Activated effector memory CD4-positive, alpha-beta T cell treated with Interleukin-2 at 50 U/mL for 16 hours (primary cell): ENCODE results near the gene C10orf90.

Source experiments
- DNase-seq: peaks from one replicate; pipeline ENCODE4 v3.0.0-alpha.2; 2020

Gene C10orf90

DNA sequence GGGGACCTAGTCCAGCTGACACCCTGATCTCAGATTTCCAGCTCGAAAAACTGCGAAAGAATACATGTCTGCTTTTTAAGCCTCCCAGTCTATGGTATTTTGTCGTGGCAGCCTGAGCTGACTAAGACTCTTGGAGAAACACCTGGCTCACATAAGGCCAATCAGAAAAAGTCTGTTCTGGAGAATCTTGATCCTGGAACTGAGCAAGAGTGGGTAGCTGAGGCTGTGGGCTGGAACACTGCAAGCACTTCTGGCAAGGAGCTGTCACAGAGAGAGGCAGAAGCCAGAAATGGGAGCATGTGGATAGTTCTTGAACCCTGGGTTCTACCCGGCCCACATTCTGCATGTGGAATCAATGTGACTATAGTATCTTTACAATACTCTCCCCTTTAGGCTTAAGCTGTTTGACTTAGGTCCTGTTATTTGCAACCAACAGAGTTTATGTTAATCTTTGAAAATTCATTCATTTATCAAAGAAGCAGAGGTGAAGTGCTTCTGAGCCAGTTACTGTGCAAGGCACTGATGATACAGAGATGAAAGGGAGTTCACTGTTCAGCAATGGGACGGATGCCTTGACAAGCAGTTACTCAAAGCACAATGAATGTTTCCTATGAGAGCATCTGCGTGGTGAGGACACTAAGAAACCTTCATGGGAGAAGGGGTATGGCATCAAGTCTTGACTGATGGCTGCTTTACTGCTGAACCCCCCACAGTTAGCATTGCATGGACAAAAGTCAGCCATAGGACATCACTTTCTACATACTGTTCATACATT, 4.4 kb upstream of the C10orf90 start:
- no peak for DNase-seq

DNA sequence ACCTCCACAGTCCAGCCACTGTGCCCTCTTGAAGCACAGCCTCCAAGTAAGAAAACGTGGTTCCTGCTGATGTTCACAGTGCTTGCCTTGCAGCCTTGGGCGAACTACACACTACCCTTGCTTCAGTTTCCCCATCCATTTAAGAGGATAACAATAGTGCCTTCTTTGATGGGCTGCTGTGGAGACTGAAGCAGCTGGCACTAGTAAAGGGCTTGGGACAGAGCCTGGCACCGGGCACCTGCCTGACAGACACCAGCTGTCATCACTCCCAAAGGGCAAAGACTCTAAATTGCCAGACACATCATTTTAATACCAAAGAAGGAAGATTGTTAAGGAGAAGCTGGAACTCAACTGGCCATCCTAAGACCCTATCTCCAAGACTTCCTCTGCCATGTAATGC, 3.1 kb upstream of the C10orf90 start:
- DNase-seq, result no peak

DNA sequence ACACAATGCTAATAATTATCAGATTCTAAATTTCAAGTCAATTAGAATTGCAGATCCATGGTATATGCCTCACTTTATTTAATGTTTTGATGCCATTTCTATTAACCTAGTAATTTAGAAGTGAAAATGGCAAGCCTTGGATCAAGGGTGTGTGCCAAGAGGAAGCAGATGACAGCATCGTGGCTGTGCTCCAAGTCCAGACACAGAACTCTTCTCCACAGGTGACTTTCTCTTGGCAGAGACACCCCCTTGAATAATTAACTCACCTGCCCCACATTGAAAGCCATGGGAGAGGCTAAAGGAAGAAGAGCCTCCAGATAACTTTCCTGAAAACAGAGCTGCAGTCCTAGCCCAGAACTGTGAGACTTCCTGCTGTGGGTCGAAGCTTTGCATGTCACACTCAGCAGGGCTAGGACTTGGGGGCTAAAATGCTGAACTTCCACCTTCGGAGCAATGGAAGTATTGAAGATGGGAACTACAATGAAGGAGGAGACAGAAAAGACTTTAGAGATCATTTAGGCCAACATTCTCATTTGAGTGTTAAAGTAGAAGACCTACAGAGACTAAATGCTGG, 996 bp upstream of the C10orf90 start:
- no peak for DNase-seq

DNA sequence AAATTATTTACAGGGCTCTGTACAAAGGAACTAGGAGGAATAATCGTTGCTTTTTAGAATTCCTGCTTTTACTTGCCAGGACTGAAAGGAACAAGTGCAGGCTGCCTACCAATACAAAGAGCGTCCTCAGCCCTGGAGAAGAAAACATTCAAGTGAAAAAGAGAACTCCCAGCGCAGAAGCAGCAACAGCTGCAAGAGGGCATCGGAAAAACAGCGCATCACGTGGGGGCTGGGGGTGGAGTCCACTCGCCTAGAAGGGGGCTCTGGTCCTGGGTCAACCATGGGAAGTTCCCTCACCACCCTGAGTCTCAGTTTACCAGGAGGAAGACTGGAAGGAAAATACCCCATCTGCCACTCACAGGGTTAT, 385 bp upstream of the C10orf90 start:
- no peak for DNase-seq

DNA sequence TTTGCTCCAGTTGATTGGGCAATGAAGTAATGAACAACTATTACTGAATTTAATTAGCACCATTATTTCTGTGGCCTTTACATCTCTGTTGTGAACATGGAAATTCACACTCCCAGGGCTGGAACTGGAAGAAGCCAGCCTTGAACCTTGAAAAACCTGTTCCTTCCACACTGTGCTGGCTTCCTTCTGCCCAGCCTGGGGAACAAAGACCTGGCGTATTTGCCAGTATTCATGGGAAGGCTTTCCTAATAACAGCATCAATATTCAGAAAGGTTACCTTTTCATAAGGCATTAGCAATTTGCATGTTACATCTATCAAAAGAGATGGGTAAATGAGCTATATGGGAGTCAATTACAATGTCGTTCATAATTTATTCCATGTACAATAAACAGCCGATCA, 1.3 kb downstream of the C10orf90 start:
- DNase-seq, result no peak

DNA sequence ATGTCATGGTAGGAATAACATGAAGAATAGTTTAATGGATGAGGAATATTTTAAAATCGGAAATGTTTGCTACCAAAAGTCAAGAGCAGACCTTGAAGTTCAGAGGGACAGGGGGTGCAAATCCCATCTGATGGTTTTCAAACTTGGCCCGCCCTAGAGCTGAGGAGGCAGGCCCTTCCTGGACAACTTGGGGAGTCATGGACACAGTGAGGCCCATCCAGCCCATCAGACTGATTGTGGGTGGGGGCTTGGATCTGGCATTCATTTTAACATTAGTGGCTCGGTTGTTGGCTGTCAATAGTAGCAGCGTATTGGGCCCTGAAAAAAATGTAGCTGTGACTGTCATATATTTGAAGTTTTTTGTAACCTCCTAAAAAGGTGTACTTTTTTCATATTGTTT, 2.0 kb downstream of the C10orf90 start:
- DNase-seq, result no peak

DNA sequence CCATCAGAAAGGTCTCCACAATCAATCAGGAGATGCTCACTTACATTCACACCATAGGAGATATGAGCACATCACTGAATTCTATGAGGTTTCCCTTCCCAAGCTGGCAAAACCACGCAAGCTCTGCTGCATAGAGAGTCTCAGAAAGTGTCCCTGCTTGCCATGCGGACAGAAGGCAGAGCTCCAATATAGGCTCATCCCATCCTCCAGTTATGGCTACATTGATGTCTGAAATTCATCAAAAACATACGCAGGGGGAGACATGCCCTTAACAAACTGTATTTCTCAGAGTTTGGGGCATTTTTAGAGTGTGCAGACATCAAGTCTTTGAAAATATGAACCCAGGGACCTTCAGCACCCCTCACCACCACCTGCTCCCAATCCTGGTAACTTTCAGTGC, 2.9 kb downstream of the C10orf90 start:
- no peak for DNase-seq

DNA sequence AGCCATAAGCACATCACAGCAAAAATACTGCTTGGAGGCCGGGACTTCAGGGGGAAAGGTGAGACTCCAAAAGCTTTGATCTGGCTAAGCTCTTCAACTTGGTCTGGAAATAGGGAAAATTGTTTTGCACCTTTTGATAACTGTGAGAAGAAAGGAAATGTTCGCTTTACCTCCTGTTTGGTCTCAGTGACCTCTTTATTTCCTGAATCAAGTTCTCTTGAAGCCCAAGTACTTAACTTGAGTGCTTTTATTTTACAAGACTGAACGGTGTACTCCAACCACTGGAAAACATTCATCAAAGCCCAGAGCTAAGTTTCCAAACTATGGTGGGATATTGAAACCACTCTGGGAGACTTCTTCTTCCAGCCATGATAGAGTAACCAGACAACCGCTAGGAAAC, 5.3 kb downstream of the C10orf90 start:
- no peak for DNase-seq

DNA sequence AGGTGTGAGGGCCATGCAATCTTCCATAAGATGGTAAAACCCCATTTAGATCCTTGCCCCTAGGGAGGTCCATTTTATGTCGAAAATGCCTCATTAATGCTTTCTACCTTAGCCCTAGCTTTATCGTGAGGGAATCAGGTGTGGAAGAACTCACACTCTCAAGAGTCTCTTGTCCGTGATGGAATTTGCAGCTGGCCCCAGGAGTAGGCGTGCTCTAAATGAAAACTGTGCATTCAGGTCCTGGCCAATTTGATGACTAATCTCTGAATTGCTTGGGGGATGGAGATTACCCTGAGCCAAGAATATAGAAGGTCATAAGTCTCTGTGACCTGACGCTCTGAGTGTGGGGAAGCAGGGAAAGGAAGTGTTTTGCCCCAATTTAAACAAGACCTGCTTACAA, 6.6 kb downstream of the C10orf90 start:
- no peak for DNase-seq

DNA sequence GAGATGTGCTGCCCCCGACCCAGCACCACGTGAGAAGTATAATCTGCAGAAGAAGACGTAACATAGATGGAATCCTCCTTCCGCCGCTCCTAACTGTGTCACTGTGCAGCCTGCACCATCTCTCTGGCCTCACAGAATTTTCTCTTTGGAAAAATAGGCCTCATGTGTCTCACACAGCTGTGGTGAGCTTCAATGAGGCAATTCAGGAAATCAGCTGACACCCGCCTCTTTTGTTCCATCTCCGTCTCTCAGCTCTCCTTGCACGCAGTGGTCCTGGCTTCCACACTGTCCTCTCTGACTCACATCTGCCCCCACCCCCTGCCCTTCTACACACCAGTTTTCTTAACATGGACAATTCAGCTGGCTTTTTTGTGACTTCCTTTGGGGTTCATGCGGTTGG, 7.2 kb downstream of the C10orf90 start:
- no peak for DNase-seq

DNA sequence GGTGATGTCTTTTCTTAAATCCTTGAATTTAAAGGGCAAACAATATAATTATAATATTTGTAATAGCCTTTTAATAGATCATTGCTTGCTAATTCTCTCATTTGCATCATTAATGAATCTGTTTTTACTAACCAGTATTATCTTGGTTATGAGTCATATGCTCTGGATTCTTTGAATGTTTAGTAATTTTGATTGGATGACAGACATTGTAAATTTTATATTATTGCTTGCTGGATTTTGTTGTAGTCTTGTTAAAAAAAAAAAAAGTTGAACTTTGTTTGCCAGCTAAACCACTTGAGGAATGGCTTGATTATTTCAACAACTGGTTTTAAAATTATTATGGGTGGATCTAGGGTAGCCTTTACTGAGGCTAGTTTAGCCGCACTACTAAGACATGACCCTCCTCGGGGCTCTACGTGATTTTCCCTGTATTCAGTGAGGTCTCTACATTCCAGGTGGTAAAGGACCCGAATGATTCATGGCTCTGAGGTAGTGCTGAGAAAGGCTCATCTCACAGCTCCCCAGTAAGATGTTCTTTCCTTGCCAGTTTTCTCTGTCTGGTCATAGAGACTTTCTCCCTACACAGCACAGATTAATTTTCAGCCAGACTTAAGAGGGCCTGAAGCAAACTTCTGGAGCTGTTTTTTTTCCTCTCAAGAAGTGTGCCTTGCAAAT, 8.5 kb downstream of the C10orf90 start:
- no peak for DNase-seq

DNA sequence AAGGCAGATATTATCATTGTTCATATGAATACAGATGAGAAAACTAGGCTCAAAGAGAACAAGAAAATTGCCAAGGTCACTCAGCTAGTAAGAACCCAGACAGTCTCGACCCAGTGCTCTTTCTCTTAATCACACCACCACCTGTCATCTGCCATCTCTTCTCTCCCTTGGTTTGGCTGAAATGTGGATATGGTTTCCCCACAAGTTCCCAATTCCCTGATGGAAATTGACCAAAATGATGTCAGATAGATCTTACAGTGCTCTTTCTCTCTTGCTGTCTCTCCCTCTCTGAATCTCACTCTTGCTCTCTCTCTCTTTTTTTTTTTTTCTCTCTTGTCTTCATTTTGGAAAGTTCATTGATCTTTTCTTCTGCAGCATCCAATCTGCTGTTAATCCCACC, 9.1 kb downstream of the C10orf90 start:
- DNase-seq, result no peak

DNA sequence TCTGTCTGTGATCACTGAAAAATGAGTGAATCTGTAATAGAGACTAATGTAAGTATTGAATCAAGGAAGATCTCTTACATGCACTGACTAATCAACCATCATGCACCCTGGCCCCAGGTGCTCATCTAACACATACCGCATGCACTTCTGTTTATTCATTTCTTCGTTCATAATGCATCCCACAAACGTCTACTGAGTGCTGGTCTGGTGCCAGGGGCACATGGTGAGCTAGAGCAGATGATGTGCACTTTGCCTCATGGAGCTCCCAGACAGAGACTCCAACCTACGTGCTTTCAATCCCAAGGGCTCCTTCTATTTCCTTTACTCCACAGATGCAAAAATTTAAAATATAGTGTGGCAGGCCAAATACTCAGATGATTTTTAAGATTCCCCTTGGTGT, 10.7 kb downstream of the C10orf90 start:
- DNase-seq, result no peak

DNA sequence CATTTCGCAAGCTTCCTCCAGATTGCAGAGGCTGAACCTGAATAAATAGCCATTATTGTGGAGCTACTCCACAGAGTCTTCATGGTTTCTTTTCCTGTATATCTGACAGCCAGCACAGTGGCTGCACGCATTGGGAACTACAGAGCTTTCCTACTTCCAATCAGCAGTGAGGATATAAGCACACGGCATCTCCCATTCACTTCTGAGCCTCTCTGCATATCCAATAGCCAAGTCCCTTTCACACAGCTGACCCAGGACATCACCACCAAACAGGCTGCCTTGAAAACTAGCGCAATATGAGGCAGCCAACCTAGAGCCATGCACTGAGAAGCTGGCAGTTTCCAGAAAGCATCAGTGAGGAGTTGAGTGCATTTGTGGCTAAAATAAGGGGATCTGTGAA, 11.6 kb downstream of the C10orf90 start:
- DNase-seq, result no peak

DNA sequence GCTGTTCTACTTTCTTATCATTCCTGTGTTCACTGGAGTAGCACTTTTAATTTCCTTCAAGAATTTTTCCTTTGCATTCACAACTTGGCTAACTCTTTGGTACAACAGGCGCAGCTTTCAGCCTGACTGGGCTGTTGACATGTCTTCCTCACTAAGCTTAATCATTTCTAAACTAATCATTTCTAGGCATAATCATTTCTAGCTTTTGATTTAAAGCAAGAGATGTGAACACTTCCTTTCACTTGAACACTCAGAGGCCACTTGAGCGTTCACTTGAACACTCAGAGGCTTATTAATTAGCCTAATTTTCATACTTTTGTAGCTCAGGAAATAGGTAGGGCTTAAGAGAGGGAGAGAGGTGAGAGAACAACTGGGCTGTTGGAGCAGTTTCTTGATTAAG, 15.9 kb downstream of the C10orf90 start:
- no peak for DNase-seq

DNA sequence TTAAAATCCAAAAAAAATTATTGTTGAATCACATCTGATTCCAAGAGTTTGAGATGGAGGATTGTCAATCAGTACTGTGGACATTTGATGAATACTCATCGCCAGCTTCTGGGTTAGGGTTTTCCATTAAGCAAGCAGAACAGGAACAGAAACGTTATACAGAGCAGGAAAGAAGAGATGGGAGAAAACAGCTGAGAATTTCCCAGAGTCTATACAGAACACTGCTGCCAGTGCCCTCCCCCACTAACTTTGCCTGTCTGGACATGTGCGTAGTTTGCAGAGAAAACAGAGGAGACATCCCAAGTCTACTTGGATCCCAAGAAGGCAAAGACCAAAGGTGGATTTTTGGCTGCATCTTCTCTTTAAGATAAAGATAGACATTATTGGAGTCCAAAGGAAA, 19.0 kb downstream of the C10orf90 start:
- DNase-seq, result no peak

DNA sequence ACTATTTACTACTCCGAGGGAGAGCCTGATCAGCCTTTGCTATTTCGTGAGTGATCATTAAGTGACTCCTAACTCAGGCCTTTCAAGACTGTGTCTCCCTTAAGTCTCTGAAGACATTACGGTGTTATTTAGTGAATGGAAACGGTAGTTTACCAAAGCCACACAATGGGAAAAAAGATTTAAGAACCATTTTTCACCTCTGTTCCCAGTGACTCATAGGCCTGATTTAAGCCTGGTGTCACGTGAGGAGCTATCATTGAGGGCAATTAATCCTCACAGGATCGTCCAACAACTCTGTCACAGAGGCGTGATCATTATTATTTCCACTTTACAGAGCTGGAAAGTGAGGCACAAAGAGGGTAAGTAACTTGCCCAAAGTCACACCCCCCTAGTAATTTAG, 20.3 kb downstream of the C10orf90 start:
- no peak for DNase-seq

DNA sequence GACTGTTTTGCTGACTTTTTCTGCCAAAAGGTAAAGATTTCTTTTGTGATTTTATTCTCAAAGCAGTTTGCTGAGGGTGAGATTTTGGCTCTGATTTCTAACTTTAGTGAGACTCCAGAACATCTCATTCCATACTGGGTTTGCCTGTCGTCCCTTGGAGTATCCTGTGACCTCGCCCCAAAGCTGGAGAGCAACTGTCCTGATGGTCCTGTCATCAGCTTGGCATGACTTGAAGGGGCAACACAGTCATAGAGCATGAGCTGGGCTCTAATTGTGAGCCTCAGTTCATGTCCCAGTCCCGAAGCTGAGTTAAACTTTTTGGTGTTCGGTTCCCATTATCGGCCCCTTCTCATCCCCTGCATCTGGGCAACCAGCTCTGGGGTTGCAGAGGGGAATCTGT, 23.4 kb downstream of the C10orf90 start:
- no peak for DNase-seq

DNA sequence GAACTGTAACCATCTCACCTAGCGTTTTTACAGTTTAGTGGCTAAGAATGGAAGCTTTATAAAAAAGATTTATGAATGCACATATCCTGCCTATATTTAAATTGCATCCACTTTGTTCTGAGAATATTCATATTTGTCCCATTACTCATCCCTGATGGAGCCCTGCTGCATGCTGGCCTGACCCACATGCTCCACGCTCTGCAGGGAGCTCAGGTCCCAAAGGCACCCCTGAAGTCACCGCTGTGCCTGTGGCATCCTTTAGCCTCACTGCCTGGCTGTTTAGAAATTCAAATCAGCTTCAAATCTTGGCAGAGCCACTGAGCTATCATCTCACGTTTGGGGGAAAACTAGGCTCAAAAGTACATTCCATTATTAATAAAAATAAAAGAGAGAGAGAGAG, 24.4 kb downstream of the C10orf90 start:
- DNase-seq, result no peak

DNA sequence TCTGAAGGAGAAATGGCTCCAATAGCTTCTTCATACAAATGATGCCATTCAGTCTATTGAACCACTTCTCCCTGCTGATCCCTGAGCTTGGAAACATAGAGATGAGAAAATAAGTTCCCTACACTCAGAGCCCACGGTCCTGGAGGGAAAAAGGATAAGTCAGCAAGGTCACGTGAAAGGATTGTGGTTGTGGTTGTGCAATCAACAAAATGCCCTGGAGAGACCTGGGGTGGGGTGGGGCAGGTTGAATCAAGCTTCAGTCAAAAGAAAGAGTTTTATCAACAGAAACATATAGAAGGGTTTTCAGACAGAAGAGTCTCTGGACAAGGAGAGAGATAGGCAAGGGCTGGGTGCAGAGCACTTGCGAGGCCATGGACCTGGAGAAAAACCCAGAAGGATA, 30.1 kb downstream of the C10orf90 start:
- DNase-seq, result no peak

DNA sequence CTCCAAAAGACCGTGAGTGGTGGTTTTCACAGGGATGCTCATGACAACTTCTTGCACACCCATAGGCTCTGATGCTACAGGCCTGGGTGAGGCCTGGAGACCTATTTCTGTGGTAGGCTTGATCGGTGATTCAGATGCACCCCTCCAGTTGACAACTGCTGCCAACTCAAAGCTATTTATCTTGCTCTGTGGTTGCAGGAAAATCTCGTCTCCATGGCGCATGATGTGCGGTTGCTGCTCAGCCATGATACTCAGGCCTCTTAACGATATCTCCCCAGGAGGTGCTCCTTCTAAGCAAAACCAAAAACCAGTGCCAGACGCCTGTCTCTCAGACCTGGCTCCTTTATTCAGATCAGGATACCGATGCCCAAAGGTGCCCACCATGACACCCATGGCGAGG, 31.4 kb downstream of the C10orf90 start:
- no peak for DNase-seq

DNA sequence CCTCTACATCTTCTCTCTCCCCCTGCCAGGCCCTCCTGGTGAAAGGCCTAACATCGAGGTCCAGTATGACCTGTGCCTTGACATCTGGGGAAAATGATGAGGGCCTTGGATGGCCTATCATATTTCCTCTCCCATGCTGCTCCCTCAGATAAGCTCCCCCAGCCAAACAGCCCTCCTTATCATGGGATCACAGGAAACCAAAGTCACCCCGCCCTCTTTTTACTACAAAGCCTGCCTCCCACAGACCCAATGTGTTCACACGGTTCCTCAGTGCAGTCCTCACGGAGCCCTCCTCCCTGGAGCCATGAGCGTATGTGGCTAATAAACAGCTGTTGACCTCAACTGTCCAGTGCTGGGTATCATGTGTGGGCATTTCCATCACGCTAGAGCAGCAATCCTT, 32.0 kb downstream of the C10orf90 start:
- DNase-seq, result no peak

DNA sequence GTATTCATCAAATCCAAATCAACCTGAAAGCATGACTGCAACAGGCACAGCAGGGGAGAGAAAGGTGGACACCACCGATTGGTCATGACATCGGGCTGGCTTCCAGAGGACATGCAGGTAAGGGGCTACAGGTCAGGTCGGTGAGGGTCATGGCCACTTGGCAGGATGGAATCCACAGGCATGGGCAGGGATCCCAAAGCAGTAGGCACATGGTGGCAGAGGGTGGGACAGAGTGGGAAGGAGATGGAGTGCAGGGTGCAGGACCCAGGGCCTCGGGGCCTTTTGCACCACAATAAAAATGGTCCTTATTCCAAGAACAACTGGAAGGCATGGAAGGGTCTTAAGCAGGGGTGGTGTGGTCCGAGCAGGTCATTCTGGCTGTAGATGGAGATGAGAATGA, 33.0 kb downstream of the C10orf90 start:
- DNase-seq, result no peak

DNA sequence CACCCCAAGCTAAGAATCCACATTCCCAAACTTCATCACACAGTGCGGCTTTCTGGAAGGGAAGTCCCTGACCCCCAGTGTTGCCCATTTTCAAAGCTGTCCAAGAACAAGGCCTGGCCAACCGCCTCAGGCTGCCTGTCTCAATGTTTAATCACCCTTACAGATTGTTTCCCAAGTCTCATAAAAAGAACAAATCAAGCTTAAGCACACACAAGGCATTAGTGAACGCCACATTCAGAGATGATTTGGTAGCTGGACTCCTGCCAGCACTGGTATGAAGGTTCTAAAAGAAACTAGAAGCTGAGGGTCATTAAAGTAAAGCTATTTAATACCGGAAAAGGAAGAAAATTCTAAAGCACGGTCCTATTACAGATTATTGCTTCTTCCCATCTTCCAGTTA, 35.6 kb downstream of the C10orf90 start:
- DNase-seq, result no peak

DNA sequence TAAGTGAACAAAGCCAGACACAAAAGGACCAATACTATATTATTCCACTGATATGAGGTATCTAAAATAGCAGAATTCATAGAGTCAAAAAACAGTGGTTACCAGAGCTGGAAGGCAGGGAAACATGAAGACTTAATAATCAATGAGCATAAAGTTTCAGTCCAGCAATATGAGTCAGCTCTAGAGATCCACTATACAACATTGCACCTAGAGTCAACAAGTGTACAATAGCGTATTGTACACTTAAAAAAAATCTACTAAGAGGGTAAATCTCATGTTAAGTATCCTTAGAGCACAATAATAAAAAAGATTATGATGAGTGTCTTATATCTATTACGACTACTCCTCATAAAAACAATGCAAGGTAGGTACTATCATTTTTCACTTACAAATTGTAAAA, 36.1 kb downstream of the C10orf90 start:
- no peak for DNase-seq
